Stimulated activated naive CD8-positive, alpha-beta T cell treated with anti-CD3 and anti-CD28 coated beads, Interleukin-15, Interleukin-2, amounts not matched to agents 100 ng/mL and 50 ng/mL, for 24 hours (primary cell): ENCODE measurements around the gene COL27A1.
"Not testable (repeated sequence)": the region's sequence is repeated elsewhere in the genome, so short reads cannot be mapped to it uniquely, and the experiment has no call there.

Source experiments
- H3K27ac Mint-ChIP-seq: one replicate; pipeline ENCODE4 v1.8.0; 2021; ENCODE audit warnings: mild to moderate bottlenecking, mixed read lengths
- H3K27me3 Mint-ChIP-seq: one replicate; pipeline ENCODE4 v1.8.0; 2021; ENCODE audit warnings: mixed read lengths
- H3K36me3 Mint-ChIP-seq: one replicate; pipeline ENCODE4 v1.8.0; 2021; ENCODE audit warnings: low read depth, mixed read lengths
- H3K4me1 Mint-ChIP-seq: one replicate; pipeline ENCODE4 v1.8.0; 2021; ENCODE audit warnings: low read depth, mixed read lengths
- H3K4me3 Mint-ChIP-seq: one replicate; pipeline ENCODE4 v1.8.0; 2021; ENCODE audit warnings: mild to moderate bottlenecking, mixed read lengths
- H3K9me3 Mint-ChIP-seq: one replicate; pipeline ENCODE4 v1.8.0; 2021; ENCODE audit warnings: mixed read lengths

Gene COL27A1

DNA sequence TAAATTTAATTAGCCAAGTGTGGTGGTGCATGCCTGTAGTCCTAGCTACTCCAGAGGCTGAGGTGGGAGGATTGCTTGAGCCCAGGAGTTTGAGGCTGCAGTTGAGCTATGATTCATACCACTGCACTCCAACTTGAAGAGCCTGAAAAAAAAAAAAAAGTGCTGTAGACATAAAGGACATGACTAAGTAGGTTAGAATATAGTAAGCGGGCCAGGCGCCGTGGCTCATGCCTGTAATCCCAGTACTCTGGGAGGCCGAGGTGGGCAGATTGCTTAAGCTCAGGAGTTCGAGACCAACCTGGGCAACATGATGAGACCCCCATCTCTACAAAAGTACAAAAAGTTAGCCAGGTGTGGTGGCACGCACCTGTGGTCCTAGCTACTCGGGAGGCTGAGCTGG is 165.4 kb downstream of the COL27A1 start:
- H3K27ac Mint-ChIP-seq, H3K4me1 Mint-ChIP-seq, H3K9me3 Mint-ChIP-seq, H3K36me3 Mint-ChIP-seq, H3K4me3 Mint-ChIP-seq, H3K27me3 Mint-ChIP-seq: not testable (repeated sequence)

DNA sequence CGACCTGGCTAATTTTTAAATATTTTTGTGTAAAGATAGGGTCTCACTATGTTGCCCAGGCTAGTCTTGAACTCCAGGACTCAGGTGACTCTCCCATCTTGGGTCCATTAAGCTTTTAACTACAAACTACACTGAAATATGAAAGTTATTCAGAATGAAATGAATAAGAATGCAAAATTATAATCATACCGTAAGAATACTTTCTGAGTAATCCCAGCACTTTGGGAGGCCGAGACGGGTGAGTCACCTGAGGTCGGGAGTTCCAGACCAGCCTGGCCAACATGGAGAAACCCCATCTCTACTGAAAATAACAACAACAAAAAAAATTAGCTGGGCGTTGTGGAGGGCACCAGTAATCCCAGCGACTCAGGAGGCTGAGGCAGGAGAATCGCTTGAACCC is 166.4 kb downstream of the COL27A1 start:
- Mint-ChIP-seq H3K27me3 (no peaks in the 10 kb centered on the region), H3K36me3 (no peaks in the 10 kb centered on the region), H3K4me3 (no peak overlapping the region), H3K9me3 (no peaks in the 10 kb centered on the region), H3K4me1 (peaks cover 8% of the 10 kb centered on the region), H3K27ac (no peak overlapping the region)

DNA sequence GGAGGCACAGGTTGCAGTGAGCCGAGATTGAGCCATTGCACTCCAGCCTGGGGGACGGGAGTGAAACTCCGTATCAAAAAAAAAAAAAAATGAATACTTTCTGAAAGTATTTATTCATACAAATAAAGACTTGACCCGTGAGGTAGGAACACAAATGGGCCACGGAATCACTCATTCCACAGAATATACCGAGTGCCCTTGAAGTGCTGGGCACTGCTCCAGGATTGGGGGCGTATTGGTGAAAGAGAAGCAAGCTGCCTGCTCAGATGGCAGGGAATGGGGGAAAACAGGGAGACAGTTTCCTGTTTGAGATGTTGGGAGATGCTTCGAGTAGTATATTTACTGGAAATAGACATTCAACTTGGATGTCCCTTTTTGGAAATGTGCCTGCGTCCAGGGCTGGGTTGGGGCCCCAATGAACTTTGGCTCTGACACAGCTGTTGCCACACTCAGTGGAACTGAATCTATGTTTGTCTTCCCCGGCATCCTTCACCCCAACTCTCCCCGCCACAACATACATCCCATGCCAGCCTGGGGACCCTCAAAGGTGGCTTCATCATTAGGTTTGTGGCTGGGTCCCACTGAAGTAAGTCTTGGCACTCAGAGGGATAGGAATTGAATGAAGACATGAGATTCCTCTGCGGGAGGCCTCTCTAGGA is 167.0 kb downstream of the COL27A1 start:
- not testable (repeated sequence) for H3K4me3 Mint-ChIP-seq, H3K4me1 Mint-ChIP-seq, H3K27me3 Mint-ChIP-seq, H3K36me3 Mint-ChIP-seq, H3K27ac Mint-ChIP-seq, H3K9me3 Mint-ChIP-seq

DNA sequence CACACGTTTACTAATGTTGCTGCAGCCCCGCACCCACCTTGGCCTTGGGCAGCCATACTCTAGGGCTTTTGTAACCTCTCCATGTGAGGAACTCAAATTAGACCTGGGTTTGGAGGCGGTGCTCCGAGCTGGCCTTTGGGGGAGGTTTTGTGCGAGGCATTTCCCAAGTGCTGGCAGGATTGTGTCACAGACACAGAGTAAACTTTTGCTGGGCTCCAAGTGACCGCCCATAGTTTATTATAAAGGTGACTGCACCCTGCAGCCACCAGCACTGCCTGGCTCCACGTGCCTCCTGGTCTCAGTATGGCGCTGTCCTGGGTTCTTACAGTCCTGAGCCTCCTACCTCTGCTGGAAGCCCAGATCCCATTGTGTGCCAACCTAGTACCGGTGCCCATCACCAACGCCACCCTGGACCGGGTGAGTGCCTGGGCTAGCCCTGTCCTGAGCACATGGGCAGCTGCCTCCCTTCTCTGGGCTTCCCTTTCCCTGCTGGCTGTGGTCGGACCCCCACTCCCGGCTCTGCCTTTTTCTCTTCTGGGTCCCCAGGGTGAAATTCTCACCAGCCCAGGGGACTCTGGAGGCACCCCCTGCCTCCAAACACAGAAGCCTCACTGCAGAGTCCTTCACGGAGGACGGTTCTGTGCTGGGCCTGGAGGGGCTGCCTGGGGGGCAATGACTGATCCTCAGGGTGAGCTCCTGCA is 167.6 kb downstream of the COL27A1 start, which contains the start of gene ORM1:
ORM1 (plus strand) TSS at position 268 of the 701 bp plus-strand sequence; CDS start at position 304, 36 bp downstream.
- H3K9me3 Mint-ChIP-seq, H3K4me1 Mint-ChIP-seq, H3K27me3 Mint-ChIP-seq, H3K27ac Mint-ChIP-seq, H3K36me3 Mint-ChIP-seq, H3K4me3 Mint-ChIP-seq: not testable (repeated sequence)

DNA sequence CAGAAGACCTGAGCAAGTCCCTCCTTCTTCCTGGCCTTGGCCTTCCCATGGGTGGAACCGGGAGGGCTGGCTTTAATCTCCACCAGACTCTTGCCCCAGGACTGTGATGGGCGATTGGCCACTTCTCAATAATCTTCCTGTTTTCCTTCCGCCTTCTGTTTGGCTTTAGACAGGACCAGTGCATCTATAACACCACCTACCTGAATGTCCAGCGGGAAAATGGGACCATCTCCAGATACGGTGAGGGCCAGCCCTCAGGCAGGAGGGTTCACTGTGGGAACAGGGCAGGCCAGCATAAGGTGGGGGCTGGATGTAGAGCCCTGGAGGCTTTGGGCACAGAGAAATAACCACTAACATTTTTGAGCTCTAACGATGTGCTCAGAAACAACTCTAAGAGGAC is 168.5 kb downstream of the COL27A1 start:
- not testable (repeated sequence) for H3K4me3 Mint-ChIP-seq, H3K27ac Mint-ChIP-seq, H3K27me3 Mint-ChIP-seq, H3K4me1 Mint-ChIP-seq, H3K36me3 Mint-ChIP-seq, H3K9me3 Mint-ChIP-seq

DNA sequence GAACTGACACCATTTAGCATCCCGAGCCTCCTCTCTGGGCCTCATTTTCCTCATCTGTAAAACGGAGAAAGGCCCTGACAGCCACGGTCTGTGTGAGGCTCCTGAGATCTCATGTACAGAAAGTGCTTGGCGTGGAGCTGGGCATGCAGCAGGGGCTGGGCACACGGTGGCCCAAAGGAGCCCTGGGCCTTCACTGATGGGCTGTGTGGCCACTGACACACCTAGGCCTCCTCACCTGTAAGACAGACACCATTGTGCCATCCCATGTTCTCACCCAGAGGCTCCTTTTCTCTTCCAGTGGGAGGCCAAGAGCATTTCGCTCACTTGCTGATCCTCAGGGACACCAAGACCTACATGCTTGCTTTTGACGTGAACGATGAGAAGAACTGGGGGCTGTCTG is 169.2 kb downstream of the COL27A1 start:
- Mint-ChIP-seq H3K4me1 (peaks cover 8% of the 10 kb centered on the region), H3K4me3 (no peak overlapping the region), H3K9me3 (no peaks in the 10 kb centered on the region), H3K36me3 (no peaks in the 10 kb centered on the region), H3K27me3 (no peaks in the 10 kb centered on the region), H3K27ac (no peak overlapping the region)

DNA sequence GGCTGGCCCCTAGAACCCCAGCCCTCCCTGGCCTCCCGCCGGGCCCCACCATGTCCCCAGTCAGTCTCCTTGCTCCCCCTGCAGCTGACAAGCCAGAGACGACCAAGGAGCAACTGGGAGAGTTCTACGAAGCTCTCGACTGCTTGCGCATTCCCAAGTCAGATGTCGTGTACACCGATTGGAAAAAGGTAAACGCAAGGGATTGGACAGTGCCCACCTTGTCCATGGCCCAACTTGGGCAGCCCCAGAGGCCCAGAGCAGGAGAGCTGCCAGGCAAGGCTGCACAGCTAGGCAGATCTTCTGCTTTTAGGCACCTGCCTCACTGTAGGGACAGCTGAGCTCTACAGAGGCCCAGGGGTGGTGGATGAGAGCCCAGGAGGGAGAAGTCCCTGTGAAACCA is 169.6 kb downstream of the COL27A1 start:
- not testable (repeated sequence) for H3K36me3 Mint-ChIP-seq, H3K27ac Mint-ChIP-seq, H3K27me3 Mint-ChIP-seq, H3K9me3 Mint-ChIP-seq, H3K4me3 Mint-ChIP-seq, H3K4me1 Mint-ChIP-seq

DNA sequence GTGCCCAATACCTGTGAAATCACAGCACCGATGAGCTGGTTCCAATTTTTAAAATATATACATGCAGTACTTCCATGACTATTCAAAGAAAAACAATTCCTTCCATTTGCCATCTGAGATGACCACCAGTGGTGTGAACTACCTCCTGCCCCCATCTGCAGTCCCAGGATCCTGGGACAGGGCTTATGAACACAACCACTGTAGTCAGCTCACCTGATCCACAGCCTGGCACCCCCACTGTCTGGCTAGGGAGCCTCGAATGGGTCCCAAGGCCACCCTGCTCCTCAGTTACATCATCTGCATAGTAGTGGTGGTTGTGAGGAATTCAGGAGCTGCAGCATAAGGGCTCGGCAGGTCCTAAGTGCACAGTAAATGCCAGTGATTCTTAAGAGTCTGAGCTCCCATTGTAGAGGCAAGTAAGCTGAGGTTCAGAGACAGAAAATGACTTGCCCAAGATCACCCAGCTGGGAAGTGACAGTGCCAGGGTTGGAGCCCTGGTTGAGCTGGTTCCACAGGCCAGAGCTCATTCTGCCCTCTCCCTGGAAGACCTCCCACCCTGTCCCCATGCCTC is 170.4 kb downstream of the COL27A1 start:
- H3K36me3 Mint-ChIP-seq, H3K27ac Mint-ChIP-seq, H3K9me3 Mint-ChIP-seq, H3K4me3 Mint-ChIP-seq, H3K27me3 Mint-ChIP-seq: not testable (repeated sequence)
- H3K4me1 Mint-ChIP-seq: peaks cover 11% of the 10 kb centered on the region

DNA sequence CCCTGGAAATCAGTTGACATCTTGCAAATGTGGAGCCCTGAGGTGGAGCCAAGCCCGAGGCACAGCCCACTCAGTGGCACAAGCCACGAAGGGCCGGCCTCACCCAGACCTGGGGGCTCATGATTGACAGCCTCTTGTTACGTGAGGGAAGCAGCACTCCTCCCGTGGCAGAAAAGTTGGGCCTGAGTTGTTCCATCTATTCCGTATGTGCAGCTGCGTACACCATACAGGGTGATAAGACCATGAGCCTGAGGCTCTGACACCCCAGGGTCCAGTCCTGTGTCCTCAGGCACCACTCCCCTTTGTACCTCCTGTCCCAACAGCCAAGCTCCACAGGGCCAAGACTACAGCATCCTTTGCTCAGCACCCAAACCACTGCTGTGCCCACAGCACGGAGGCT is 172.4 kb downstream of the COL27A1 start:
- Mint-ChIP-seq H3K4me3 (no peak overlapping the region), H3K9me3 (no peaks in the 10 kb centered on the region)

DNA sequence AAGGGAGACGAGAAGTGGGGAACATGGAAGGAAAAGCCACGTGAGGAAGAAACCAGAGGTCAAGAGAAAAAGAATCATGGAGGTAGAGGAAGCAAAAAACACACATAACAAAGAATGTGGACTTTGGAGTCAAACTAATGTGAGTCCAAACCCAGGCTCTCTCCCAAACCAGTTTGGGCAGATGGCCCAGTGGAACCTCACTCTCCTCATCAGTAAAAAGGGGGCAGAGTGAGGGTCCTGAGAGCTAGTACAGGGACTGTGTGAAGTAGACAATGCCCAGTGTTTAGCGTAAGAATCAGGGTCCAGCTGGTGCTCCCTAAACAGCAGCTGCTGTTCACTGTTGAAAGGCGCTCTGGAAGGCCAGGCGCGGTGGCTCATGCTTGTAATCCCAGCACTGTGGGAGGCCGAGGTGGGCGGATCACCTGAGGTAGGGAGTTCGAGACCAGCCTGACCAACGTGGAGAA is 173.1 kb downstream of the COL27A1 start:
- H3K27ac Mint-ChIP-seq, H3K4me1 Mint-ChIP-seq, H3K4me3 Mint-ChIP-seq, H3K9me3 Mint-ChIP-seq, H3K36me3 Mint-ChIP-seq, H3K27me3 Mint-ChIP-seq: not testable (repeated sequence)

More for the DNA sequence above, 172.4 kb downstream of the COL27A1 start:
- Mint-ChIP-seq H3K27ac (no peak overlapping the region), H3K27me3 (no peaks in the 10 kb centered on the region), H3K36me3 (no peaks in the 10 kb centered on the region), H3K4me1 (peaks cover 9% of the 10 kb centered on the region)

DNA sequence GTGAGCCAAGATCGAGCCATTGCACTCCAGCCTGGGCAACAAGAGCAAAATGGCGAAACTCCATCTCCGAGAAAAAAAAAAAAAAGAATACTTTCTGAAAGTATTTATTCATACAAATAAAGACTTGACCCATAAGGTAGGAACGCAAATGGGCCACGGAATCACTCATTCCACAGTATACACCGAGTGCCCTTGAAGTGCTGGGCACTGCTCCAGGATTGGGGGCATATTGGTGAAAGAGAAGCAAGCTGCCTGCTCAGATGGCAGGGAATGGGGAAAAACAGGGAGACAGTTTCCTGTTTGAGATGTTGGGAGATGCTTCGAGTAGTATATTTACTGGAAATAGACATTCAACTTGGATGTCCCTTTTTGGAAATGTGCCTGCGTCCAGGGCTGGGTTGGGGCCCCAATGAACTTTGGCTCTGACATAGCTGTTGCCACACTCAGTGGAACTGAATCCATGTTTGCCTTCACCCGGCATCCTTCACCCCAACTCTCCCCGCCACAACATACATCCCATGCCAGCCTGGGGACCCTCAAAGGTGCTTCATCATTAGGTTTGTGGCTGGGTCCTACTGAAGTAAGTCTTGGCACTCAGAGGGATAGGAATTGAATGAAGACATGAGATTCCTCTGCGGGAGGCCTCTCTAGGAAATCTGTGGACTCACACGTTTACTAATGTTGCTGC is 173.7 kb downstream of the COL27A1 start:
- not testable (repeated sequence) for H3K36me3 Mint-ChIP-seq, H3K4me3 Mint-ChIP-seq, H3K9me3 Mint-ChIP-seq, H3K27me3 Mint-ChIP-seq, H3K27ac Mint-ChIP-seq, H3K4me1 Mint-ChIP-seq

DNA sequence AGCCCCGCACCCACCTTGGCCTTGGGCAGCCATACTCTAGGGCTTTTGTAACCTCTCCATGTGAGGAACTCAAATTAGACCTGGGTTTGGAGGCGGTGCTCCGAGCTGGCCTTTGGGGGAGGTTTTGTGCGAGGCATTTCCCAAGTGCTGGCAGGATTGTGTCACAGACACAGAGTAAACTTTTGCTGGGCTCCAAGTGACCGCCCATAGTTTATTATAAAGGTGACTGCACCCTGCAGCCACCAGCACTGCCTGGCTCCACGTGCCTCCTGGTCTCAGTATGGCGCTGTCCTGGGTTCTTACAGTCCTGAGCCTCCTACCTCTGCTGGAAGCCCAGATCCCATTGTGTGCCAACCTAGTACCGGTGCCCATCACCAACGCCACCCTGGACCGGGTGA is 174.3 kb downstream of the COL27A1 start, which contains the start of gene ORM2:
ORM2 (plus strand) TSS at position 245 of the 398 bp plus-strand sequence; CDS start at position 281, 36 bp downstream.
- not testable (repeated sequence) for H3K27ac Mint-ChIP-seq, H3K27me3 Mint-ChIP-seq, H3K4me1 Mint-ChIP-seq, H3K36me3 Mint-ChIP-seq, H3K4me3 Mint-ChIP-seq, H3K9me3 Mint-ChIP-seq

DNA sequence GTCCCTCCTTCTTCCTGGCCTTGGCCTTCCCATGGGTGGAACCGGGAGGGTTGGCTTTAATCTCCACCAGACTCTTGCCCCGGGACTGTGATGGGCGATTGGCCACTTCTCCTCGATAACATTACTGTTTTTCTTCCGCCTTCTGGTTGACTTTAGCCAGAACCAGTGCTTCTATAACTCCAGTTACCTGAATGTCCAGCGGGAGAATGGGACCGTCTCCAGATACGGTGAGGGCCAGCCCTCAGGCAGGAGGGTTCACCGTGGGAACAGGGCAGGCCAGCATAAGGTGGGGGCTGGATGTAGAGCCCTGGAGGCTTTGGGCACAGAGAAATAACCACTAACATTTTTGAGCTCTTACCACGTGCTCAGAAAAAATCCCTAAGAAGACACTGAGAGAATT is 175.3 kb downstream of the COL27A1 start:
- H3K27ac Mint-ChIP-seq: no peak overlapping the region
- H3K4me3 Mint-ChIP-seq: no peak overlapping the region
- H3K4me1 Mint-ChIP-seq: peaks cover 14% of the 10 kb centered on the region
- H3K27me3 Mint-ChIP-seq: no peaks in the 10 kb centered on the region
- H3K36me3 Mint-ChIP-seq: peaks cover 10% of the 10 kb centered on the region
- peaks cover 3% of the 10 kb centered on the region for H3K9me3 Mint-ChIP-seq

DNA sequence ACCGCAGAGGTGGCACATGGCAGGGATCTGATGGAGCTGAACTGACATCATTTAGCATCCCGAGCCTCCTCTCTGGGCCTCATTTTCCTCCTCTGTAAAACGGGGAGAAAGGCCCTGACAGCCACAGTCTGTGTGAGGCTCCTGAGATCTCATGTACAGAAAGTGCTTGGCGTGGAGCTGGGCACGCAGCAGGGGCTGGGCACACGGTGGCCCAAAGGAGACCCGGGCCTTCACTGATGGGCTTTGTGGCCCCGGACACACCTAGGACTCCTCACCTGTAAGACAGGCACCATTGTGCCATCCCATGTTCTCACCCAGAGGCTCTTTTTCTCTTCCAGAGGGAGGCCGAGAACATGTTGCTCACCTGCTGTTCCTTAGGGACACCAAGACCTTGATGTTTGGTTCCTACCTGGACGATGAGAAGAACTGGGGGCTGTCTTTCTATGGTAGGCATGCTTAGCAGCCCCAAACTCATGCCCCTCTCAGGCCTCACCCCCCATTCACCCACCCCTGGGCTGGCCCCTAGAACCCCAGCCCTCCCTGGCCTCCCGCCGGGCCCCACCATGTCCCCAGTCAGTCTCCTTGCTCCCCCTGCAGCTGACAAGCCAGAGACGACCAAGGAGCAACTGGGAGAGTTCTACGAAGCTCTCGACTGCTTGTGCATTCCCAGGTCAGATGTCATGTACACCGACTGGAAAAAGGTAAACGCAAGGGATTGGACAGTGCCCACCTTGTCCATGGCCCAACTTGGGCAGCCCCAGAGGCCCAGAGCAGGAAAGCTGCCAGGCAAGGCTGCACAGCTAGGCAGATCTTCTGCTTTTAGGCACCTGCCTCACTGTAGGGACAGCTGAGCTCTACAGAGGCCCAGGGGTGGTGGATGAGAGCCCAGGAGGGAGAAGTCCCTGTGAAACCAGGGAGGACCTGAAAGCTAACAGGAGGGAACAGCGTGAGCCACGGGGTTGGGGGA is 176.2 kb downstream of the COL27A1 start:
- Mint-ChIP-seq H3K36me3 (peaks cover 18% of the 10 kb centered on the region), H3K4me1 (peaks cover 14% of the 10 kb centered on the region)
- H3K27ac Mint-ChIP-seq, H3K27me3 Mint-ChIP-seq, H3K9me3 Mint-ChIP-seq, H3K4me3 Mint-ChIP-seq: not testable (repeated sequence)
